DND-41 (cell line): ENCODE results near the gene MLNR.

ENCODE experiments used
- ATAC-seq: fragments of 200-7000 bp; cut with Tn5 transposase; 3 replicates; pipeline ENCODE4 v1.9.1; 2021; ENCODE audit warnings: low read depth; ENCODE audit not compliant: insufficient read depth
- DNase-seq: peaks from one replicate; pipeline ENCODE4 v3.0.0-alpha.2; 2020
- H2AFZ ChIP-seq: 2 replicates; pipeline ENCODE4 v1.6.0; 2012; ENCODE audit warnings: low read depth, low read length
- H3K27ac ChIP-seq: 2 replicates; pipeline ENCODE4 v1.5.1; 2012; ENCODE audit warnings: low read length, inconsistent platforms
- H3K27me3 ChIP-seq: fragments of 200-600 bp; sonication (generic); 2 replicates; pipeline ENCODE4 v1.6.0; 2012; ENCODE audit warnings: low read length, mild to moderate bottlenecking, inconsistent platforms; ENCODE audit not compliant: insufficient read depth, poor library complexity
- H3K36me3 ChIP-seq: 2 replicates; pipeline ENCODE4 v1.5.1; 2012; ENCODE audit warnings: low read length, inconsistent platforms; ENCODE audit not compliant: insufficient read depth
- H3K4me1 ChIP-seq: 2 replicates; pipeline ENCODE4 v1.5.1; 2012; ENCODE audit warnings: mild to moderate bottlenecking, low read length; ENCODE audit not compliant: insufficient read depth
- H3K4me2 ChIP-seq: 2 replicates; pipeline ENCODE4 v1.6.0; 2012; ENCODE audit warnings: mild to moderate bottlenecking, moderate library complexity, low read length, inconsistent platforms; ENCODE audit not compliant: insufficient read depth
- H3K4me3 ChIP-seq, 2 experiments: fragments of 200-600 bp in 1 of 2; shearing (Covaris generic) in 1 of 2; 2 replicates each; pipeline ENCODE4 v1.5.1; 2012 to 2016; ENCODE audit warnings: inconsistent platforms in 2 of 2, low read length in 2 of 2, mild to moderate bottlenecking in 2 of 2, low read depth in 1 of 2, moderate library complexity in 1 of 2
- H3K79me2 ChIP-seq: 2 replicates; pipeline ENCODE4 v1.6.0; 2012; ENCODE audit warnings: low read length, inconsistent platforms; ENCODE audit not compliant: insufficient read depth
- H3K9ac ChIP-seq: 2 replicates; pipeline ENCODE4 v1.6.0; 2012; ENCODE audit warnings: low read depth, mild to moderate bottlenecking, inconsistent platforms, low read length, moderate library complexity
- H3K9me3 ChIP-seq: 2 replicates; pipeline ENCODE4 v1.5.1; 2012; ENCODE audit warnings: low read length, moderate library complexity, mild to moderate bottlenecking, inconsistent platforms; ENCODE audit not compliant: insufficient read depth, severe bottlenecking
- H4K20me1 ChIP-seq: 2 replicates; pipeline ENCODE4 v1.6.0; 2012; ENCODE audit warnings: low read length; ENCODE audit not compliant: insufficient read depth
- CTCF ChIP-seq: IDR thresholded peaks from 2 replicates; pipeline ENCODE4 v1.5.1; 2012; ENCODE audit warnings: borderline replicate concordance, low read length, moderate library complexity, mild to moderate bottlenecking; ENCODE audit not compliant: poor library complexity, severe bottlenecking; ENCODE audit errors: extremely low read depth
- EZH2 ChIP-seq: IDR thresholded peaks from 3 replicates; pipeline ENCODE4 v1.6.1; 2012; ENCODE audit warnings: borderline replicate concordance, low read depth, mild to moderate bottlenecking, moderate library complexity, low read length, inconsistent platforms; ENCODE audit not compliant: severe bottlenecking

The MLNR gene

GRCh38 chr13:49226613-49227012 lies 6.5 kb downstream of the MLNR start:
- no peaks in the 10 kb centered on the region for H3K27me3 ChIP-seq
- ATAC-seq (no peak), DNase-seq (no peak)
- H3K4me2 ChIP-seq: no peak overlapping the region
- no peaks in the 10 kb centered on the region for H3K36me3 ChIP-seq
- no peaks in the 10 kb centered on the region for H3K79me2 ChIP-seq
- TF ChIP-seq EZH2 (no peak), CTCF (no peak)
- no peak overlapping the region for H2AFZ ChIP-seq
- no peak overlapping the region for H3K27ac ChIP-seq
- H3K4me1 ChIP-seq: no peaks in the 10 kb centered on the region
- H3K9me3 ChIP-seq: no peaks in the 10 kb centered on the region
- no peak overlapping the region for H3K4me3 ChIP-seq
- no peaks in the 10 kb centered on the region for H4K20me1 ChIP-seq
- H3K9ac ChIP-seq: no peak overlapping the region

GRCh38 chr13:49234741-49235140 lies 14.6 kb downstream of the MLNR start:
- ATAC-seq (no peak), DNase-seq (no peak)
- H2AFZ ChIP-seq: no peak overlapping the region
- no peaks in the 10 kb centered on the region for H3K4me1 ChIP-seq
- no peaks in the 10 kb centered on the region for H4K20me1 ChIP-seq
- no peaks in the 10 kb centered on the region for H3K36me3 ChIP-seq
- H3K9me3 ChIP-seq: no peaks in the 10 kb centered on the region
- no peak overlapping the region for H3K27ac ChIP-seq
- H3K9ac ChIP-seq: no peak overlapping the region
- TF ChIP-seq EZH2 (no peak), CTCF (no peak)
- H3K4me3 ChIP-seq: no peak overlapping the region
- no peaks in the 10 kb centered on the region for H3K79me2 ChIP-seq
- H3K27me3 ChIP-seq: no peaks in the 10 kb centered on the region
- H3K4me2 ChIP-seq: no peak overlapping the region

DNA sequence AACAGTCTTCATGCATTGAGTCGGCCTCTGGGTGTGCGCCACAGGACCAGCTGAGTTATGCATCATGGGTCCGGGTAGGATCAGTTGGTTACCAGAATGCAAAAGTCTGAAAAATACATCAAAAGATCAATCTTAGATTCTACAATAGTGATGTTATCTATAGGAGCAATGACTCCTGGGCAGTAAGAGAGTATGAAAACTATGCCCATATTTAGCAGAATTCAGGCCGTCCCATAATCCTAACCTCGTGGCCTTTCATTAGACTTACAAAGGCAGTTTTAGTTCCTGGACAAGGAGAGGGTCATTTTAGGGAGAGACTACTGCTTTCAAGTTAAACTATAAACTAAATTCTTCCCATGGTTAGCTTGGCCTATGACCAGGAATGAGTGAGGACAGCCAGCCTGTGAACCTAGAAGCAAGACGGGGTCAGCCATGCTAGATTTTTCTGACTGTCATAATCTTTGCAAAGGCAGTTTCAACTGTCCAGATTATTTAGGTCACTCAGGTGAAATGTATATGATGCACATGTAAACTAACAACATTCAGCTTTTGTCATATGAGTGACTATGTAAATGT lies 15.8 kb downstream of the MLNR start:
- H3K4me2 ChIP-seq: no peak overlapping the region
- no peaks in the 10 kb centered on the region for H3K79me2 ChIP-seq
- no peak overlapping the region for H2AFZ ChIP-seq
- no peaks in the 10 kb centered on the region for H3K36me3 ChIP-seq
- H3K9ac ChIP-seq: no peak overlapping the region
- ATAC-seq (no peak), DNase-seq (no peak)
- H3K27ac ChIP-seq: no peak overlapping the region
- H3K9me3 ChIP-seq: no peaks in the 10 kb centered on the region
- no peak for TF ChIP-seq CTCF
- no peak for TF ChIP-seq EZH2
- no peaks in the 10 kb centered on the region for H3K27me3 ChIP-seq
- H4K20me1 ChIP-seq: no peaks in the 10 kb centered on the region
- no peak overlapping the region for H3K4me3 ChIP-seq
- no peaks in the 10 kb centered on the region for H3K4me1 ChIP-seq

DNA sequence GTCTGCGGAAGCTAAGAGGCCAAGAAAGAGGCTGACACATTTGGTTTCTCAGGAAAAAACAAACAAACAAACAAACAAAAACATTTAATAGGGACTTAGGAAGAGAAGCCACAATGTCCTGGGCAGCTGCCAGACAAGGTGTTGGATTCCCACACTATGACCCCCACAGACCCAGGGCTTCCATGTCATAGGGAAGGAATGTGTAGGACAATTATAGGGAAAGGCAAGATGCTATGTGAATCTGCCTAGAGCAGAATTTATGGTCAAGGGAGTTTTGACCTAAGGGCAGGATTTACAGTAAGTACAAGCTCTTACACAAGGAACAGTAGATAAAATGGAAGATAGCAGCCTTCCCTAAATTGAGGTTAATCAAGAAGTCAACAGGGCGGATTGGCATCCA lies 18.5 kb downstream of the MLNR start:
- ATAC-seq (no peak), DNase-seq (no peak)
- TF ChIP-seq EZH2 (no peak), CTCF (no peak)
- no peaks in the 10 kb centered on the region for H3K27me3 ChIP-seq
- H3K9ac ChIP-seq: no peak overlapping the region
- no peaks in the 10 kb centered on the region for H3K36me3 ChIP-seq
- no peaks in the 10 kb centered on the region for H3K79me2 ChIP-seq
- H3K27ac ChIP-seq: no peak overlapping the region
- no peak overlapping the region for H2AFZ ChIP-seq
- H3K4me2 ChIP-seq: no peak overlapping the region
- no peaks in the 10 kb centered on the region for H4K20me1 ChIP-seq
- H3K4me3 ChIP-seq: no peak overlapping the region
- H3K9me3 ChIP-seq: peaks cover 6% of the 10 kb centered on the region
- no peaks in the 10 kb centered on the region for H3K4me1 ChIP-seq
